ENCODE results near the gene AIG1.
"Not testable (repeated sequence)": the region's sequence is repeated elsewhere in the genome, so short reads cannot be mapped to it uniquely, and the experiment has no call there.

The AIG1 gene

GRCh38 chr6:143276436-143276835 lies 215.7 kb downstream of the AIG1 start:
- DNase-seq (peak; percentile 3), ATAC-seq (replicated peaks) (peak; percentile 99)
- peaks cover 10 to 13% of the 10 kb centered on the region in 2 donors for H3K9me3 Mint-ChIP-seq
- no peaks in the 10 kb centered on the region for H3K27me3 Mint-ChIP-seq
- peaks cover 10 to 18% of the 10 kb centered on the region in 2 donors for H3K4me1 Mint-ChIP-seq
- peaks cover 7 to 16% of the 10 kb centered on the region in 2 donors for H3K36me3 Mint-ChIP-seq
- no peak overlapping the region for H3K4me3 Mint-ChIP-seq
- peak overlapping the region; percentile 81 for H3K27ac Mint-ChIP-seq

- peaks cover 10 to 18% of the 10 kb centered on the region in 2 donors for H3K4me1 Mint-ChIP-seq
- H3K27me3 Mint-ChIP-seq, result no peaks in the 10 kb centered on the region
- H3K9me3 Mint-ChIP-seq, result no peaks in the 10 kb centered on the region
- H3K27ac Mint-ChIP-seq, result no peak overlapping the region
- H3K4me3 Mint-ChIP-seq, result no peak overlapping the region
- DNase-seq (no peak), ATAC-seq (replicated peaks) (peak in 1 of 2 donors; percentile 35)
- peaks cover 0 to 3% of the 10 kb centered on the region in 2 donors for H3K36me3 Mint-ChIP-seq
Measured at GRCh38 chr6:143279385-143279784, 218.7 kb downstream of the AIG1 start.

- Mint-ChIP-seq H3K9me3 (peaks cover 0 to 1% of the 10 kb centered on the region in 2 donors), H3K4me1 (peaks cover 0 to 1% of the 10 kb centered on the region in 2 donors), H3K36me3 (peaks cover 2 to 8% of the 10 kb centered on the region in 2 donors), H3K4me3 (no peak overlapping the region), H3K27me3 (no peaks in the 10 kb centered on the region), H3K27ac (no peak overlapping the region)
- ATAC-seq (replicated peaks) (no peak), DNase-seq (no peak)
Measured at GRCh38 chr6:143283887-143284645, 223.4 kb downstream of the AIG1 start.

- Mint-ChIP-seq H3K36me3 (peaks cover 5 to 8% of the 10 kb centered on the region in 2 donors), H3K27ac (no peak overlapping the region), H3K4me3 (no peak overlapping the region), H3K9me3 (peaks cover 0 to 1% of the 10 kb centered on the region in 2 donors), H3K27me3 (no peaks in the 10 kb centered on the region), H3K4me1 (no peaks in the 10 kb centered on the region)
- ATAC-seq (replicated peaks) (no peak), DNase-seq (no peak)
Measured at GRCh38 chr6:143286251-143286795, 225.6 kb downstream of the AIG1 start.

GRCh38 chr6:143288923-143289322 lies 228.2 kb downstream of the AIG1 start:
- no peaks in the 10 kb centered on the region for H3K4me1 Mint-ChIP-seq
- peaks cover 5 to 8% of the 10 kb centered on the region in 2 donors for H3K36me3 Mint-ChIP-seq
- no peak overlapping the region for H3K27ac Mint-ChIP-seq
- H3K27me3 Mint-ChIP-seq, result no peaks in the 10 kb centered on the region
- ATAC-seq (replicated peaks), result no peak
- peaks cover 0 to 1% of the 10 kb centered on the region in 2 donors for H3K9me3 Mint-ChIP-seq
- no peak for DNase-seq
- no peak overlapping the region for H3K4me3 Mint-ChIP-seq

- no peak for DNase-seq
- peaks cover 0 to 1% of the 10 kb centered on the region in 2 donors for H3K9me3 Mint-ChIP-seq
- no peaks in the 10 kb centered on the region for H3K4me1 Mint-ChIP-seq
- H3K27me3 Mint-ChIP-seq, result no peaks in the 10 kb centered on the region
- H3K4me3 Mint-ChIP-seq, result no peak overlapping the region
- H3K27ac Mint-ChIP-seq, result no peak overlapping the region
- peaks cover 3 to 5% of the 10 kb centered on the region in 2 donors for H3K36me3 Mint-ChIP-seq
- no peak for ATAC-seq (replicated peaks)
Measured at GRCh38 chr6:143290206-143290605, 229.5 kb downstream of the AIG1 start.

- ATAC-seq (replicated peaks), result no peak
- H3K4me3 Mint-ChIP-seq, result no peak overlapping the region
- H3K36me3 Mint-ChIP-seq, result peaks cover 0 to 3% of the 10 kb centered on the region in 2 donors
- no peaks in the 10 kb centered on the region for H3K9me3 Mint-ChIP-seq
- no peak overlapping the region for H3K27ac Mint-ChIP-seq
- DNase-seq, result no peak
- H3K4me1 Mint-ChIP-seq, result no peaks in the 10 kb centered on the region
- H3K27me3 Mint-ChIP-seq, result no peaks in the 10 kb centered on the region
Measured at GRCh38 chr6:143293523-143293922, 232.8 kb downstream of the AIG1 start.

GRCh38 chr6:143294265-143294860 lies 233.7 kb downstream of the AIG1 start:
- peaks cover 0 to 3% of the 10 kb centered on the region in 2 donors for H3K36me3 Mint-ChIP-seq
- no peak for ATAC-seq (replicated peaks)
- H3K27ac Mint-ChIP-seq, result no peak overlapping the region
- no peaks in the 10 kb centered on the region for H3K27me3 Mint-ChIP-seq
- H3K4me3 Mint-ChIP-seq, result no peak overlapping the region
- DNase-seq, result no peak
- H3K4me1 Mint-ChIP-seq, result no peaks in the 10 kb centered on the region
- no peaks in the 10 kb centered on the region for H3K9me3 Mint-ChIP-seq

GRCh38 chr6:143295932-143296331 lies 235.2 kb downstream of the AIG1 start:
- H3K4me1 Mint-ChIP-seq, result no peaks in the 10 kb centered on the region
- no peak overlapping the region for H3K27ac Mint-ChIP-seq
- peaks cover 0 to under 1% of the 10 kb centered on the region in 2 donors for H3K36me3 Mint-ChIP-seq
- ATAC-seq (replicated peaks), result no peak
- H3K9me3 Mint-ChIP-seq, result no peaks in the 10 kb centered on the region
- no peaks in the 10 kb centered on the region for H3K27me3 Mint-ChIP-seq
- H3K4me3 Mint-ChIP-seq, result no peak overlapping the region
- no peak for DNase-seq

- DNase-seq (no peak), ATAC-seq (replicated peaks) (no peak)
- H3K27me3 Mint-ChIP-seq, result no peaks in the 10 kb centered on the region
- H3K4me1 Mint-ChIP-seq, result no peaks in the 10 kb centered on the region
- H3K4me3 Mint-ChIP-seq, result no peak overlapping the region
- no peak overlapping the region for H3K27ac Mint-ChIP-seq
- H3K9me3 Mint-ChIP-seq, result peaks cover 0 to 1% of the 10 kb centered on the region in 2 donors
- peaks cover 0 to 4% of the 10 kb centered on the region in 2 donors for H3K36me3 Mint-ChIP-seq
Measured at GRCh38 chr6:143298071-143298470, 237.4 kb downstream of the AIG1 start.

GRCh38 chr6:143299253-143300166 lies 238.8 kb downstream of the AIG1 start:
- peaks cover 0 to 4% of the 10 kb centered on the region in 2 donors for H3K36me3 Mint-ChIP-seq
- H3K27ac Mint-ChIP-seq, result no peak overlapping the region
- no peaks in the 10 kb centered on the region for H3K4me1 Mint-ChIP-seq
- peaks cover 0 to 1% of the 10 kb centered on the region in 2 donors for H3K9me3 Mint-ChIP-seq
- DNase-seq (no peak), ATAC-seq (replicated peaks) (peak; percentile 25 to 53)
- H3K27me3 Mint-ChIP-seq, result no peaks in the 10 kb centered on the region
- H3K4me3 Mint-ChIP-seq, result no peak overlapping the region

- no peaks in the 10 kb centered on the region for H3K27me3 Mint-ChIP-seq
- H3K4me3 Mint-ChIP-seq, result no peak overlapping the region
- DNase-seq (no peak), ATAC-seq (replicated peaks) (no peak)
- no peak overlapping the region for H3K27ac Mint-ChIP-seq
- no peaks in the 10 kb centered on the region for H3K4me1 Mint-ChIP-seq
- peaks cover 0 to 4% of the 10 kb centered on the region in 2 donors for H3K36me3 Mint-ChIP-seq
- peaks cover 0 to 3% of the 10 kb centered on the region in 2 donors for H3K9me3 Mint-ChIP-seq
Measured at GRCh38 chr6:143301188-143301587, 240.5 kb downstream of the AIG1 start.

GRCh38 chr6:143307760-143308159 lies 247.1 kb downstream of the AIG1 start:
- H3K4me3 Mint-ChIP-seq; ATAC-seq (replicated peaks); H3K36me3 Mint-ChIP-seq; H3K27ac Mint-ChIP-seq; H3K27me3 Mint-ChIP-seq; H3K4me1 Mint-ChIP-seq; H3K9me3 Mint-ChIP-seq; DNase-seq: not testable (repeated sequence)

GRCh38 chr6:143313163-143313562 lies 252.5 kb downstream of the AIG1 start:
- Mint-ChIP-seq H3K27ac (no peak overlapping the region), H3K4me3 (no peak overlapping the region)
- no peak for DNase-seq

More at GRCh38 chr6:143313163-143313562, 252.5 kb downstream of the AIG1 start:
- peaks cover 0 to 2% of the 10 kb centered on the region in 2 donors for H3K4me1 Mint-ChIP-seq
- H3K27me3 Mint-ChIP-seq, result no peaks in the 10 kb centered on the region
- peaks cover 13 to 16% of the 10 kb centered on the region in 2 donors for H3K9me3 Mint-ChIP-seq
- no peak for ATAC-seq (replicated peaks)
- H3K36me3 Mint-ChIP-seq, result peaks cover 4 to 5% of the 10 kb centered on the region in 2 donors
